Sigmoid colon (tissue), 7 donors: Measurements from ENCODE around the gene ASPG. TPM values are rescaled to one million over a fixed set of nuclear protein-coding genes. Genes with fewer than 3 reads are reported as not detected.

ENCODE experiments used
- DNase-seq: peaks from one replicate; pipeline ENCODE4 v3.0.0-alpha.2; 2019
- H3K27ac ChIP-seq, 4 donors: fragments of 200-600 bp; sonication (generic); one replicate each; pipeline ENCODE4 v1.5.1; 2016 to 2019; ENCODE audit warnings: mild to moderate bottlenecking in 1 of 4
- H3K27me3 ChIP-seq, 3 donors: fragments of 200-600 bp; sonication (generic); one replicate each; pipeline ENCODE4 v1.5.1; 2019; ENCODE audit warnings: mild to moderate bottlenecking in 1 of 3
- H3K36me3 ChIP-seq, 4 donors: fragments of 200-600 bp; sonication (generic); one replicate each; pipeline ENCODE4 v1.5.1; 2016 to 2019
- H3K4me1 ChIP-seq, 4 donors: fragments of 200-600 bp; sonication (generic); one replicate each; pipeline ENCODE4 v1.5.1; 2017 to 2019
- H3K4me3 ChIP-seq, 4 donors: fragments of 200-600 bp; sonication (generic); one replicate each; pipeline ENCODE4 v1.5.1; 2017 to 2019; ENCODE audit warnings: mild to moderate bottlenecking in 2 of 4, moderate library complexity in 1 of 4
- H3K9me3 ChIP-seq, 4 donors: fragments of 200-600 bp in 3 of 4; sonication (generic) in 3 of 4; one replicate each; pipeline versions ENCODE4 v1.5.1 to v1.6.1; 2013 to 2019
- EP300 ChIP-seq, 4 donors: sonication (generic); formaldehyde crosslinking; IDR thresholded peaks; one replicate each; pipeline ENCODE4 v1.6.1; 2017; ENCODE audit warnings: antibody characterized with exemption in 4 of 4
- POLR2A ChIP-seq, 2 donors: fragments of 450-650 bp; IDR thresholded peaks; one replicate each; pipeline ENCODE4 v1.6.1; 2016; ENCODE audit warnings: antibody characterized with exemption in 2 of 2, mild to moderate bottlenecking in 2 of 2, moderate library complexity in 2 of 2
- POLR2AphosphoS5 ChIP-seq, 4 donors: sonication (generic); formaldehyde crosslinking; IDR thresholded peaks; one replicate each; pipeline ENCODE4 v1.6.1; 2017; ENCODE audit warnings: antibody characterized with exemption in 4 of 4
- WGBS, 2 donors: extraction: QIAGEN DNeasy Blood & Tissue Kit; methylation state at CpG; one replicate each; pipeline ENCODE4 v1.1.7; 2013; 5-methylcytosine and 5-hydroxymethylcytosine counted together
- intact Hi-C: fragments of 100-400 bp; cut with DNase I; formaldehyde crosslinking; loops from one replicate; pipeline ENCODE4 v1.15.1; 2023
- polyA plus RNA-seq, 3 donors: library from polyadenylated mRNA; stranded (reverse); fragments of 200-250 nt; gene quantifications; one replicate each; pipeline ENCODE4 v1.2.3, GENCODE V29; 2013
- total RNA-seq, 4 donors: library from RNA; depleted of rRNA; stranded (reverse); fragments of >200 nt; gene quantifications; one replicate each; pipeline ENCODE4 v1.1.0, GENCODE V29; 2016
- TF ChIP-seq, protein P1 (sequence below), 4 experiments: fragments of 450-650 bp in 3 of 4; fragments of 200-600 bp in 1 of 4; IDR thresholded peaks; one replicate each; pipeline ENCODE4 v1.5.1; 2016 to 2019; ENCODE audit warnings: antibody characterized with exemption in 4 of 4, mild to moderate bottlenecking in 3 of 4, moderate library complexity in 2 of 4
- donor health status: healthy with polysubstance abuse.
- donor health status: Bipolar disorder and iron deficiency.
- donor health status: healthy.

ASPG gene
- total and polyA plus RNA-seq, 7 donors: 0.14 to 24.6 (median 3.5) TPM; not detected in 1

DNA sequence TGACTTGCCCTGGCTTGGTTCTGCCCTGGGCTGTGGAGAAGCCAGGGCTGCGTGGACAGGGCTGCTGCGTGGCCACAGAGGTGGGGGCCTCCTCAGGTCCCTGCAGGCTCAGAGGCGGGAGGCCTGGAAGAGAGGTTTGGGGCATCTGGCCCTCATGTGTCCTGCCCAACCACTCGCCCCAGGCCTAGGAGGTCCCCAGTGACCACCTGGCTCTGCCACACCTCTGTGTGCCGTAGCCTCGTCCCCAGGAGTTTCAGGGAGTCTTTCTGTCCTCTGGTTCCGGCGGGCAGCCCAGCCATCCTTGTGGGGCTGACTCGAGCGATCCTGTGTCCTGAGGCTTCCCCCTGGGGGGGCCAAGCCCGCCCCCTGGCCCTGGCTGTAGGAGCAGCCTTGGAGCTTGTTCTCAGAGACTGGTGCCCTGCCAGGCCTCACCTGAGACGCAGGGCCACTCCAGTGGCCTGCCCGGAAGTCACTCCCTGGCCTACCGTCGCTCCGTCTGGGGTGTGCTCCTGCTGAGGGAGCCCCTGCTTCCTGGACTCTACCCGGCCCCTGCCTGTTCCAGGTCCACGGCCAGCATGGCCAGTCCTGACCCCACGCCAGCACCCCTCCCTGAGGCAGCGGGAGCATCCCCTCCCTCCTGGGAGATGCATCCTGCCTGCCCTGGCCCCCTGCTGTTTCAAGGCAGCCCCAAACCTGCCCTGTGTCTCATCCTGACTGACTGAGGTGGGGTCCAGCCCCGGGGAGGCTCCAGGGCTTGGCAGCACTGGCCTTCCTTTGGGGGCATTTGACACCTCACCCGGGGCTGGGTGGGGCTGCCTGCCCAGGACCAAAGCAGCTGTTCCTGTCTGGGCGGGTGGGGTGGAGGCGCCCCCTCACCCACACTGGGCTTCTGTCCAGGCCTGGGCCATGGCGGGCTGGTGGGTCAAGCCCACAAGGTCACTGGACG, 13.9 kb downstream of the ASPG start:
- Histone ChIP-seq H3K4me3 (no peak overlapping the region), H3K36me3 (no peaks in the 10 kb centered on the region), H3K27ac (no peak overlapping the region), H3K9me3 (no peaks in the 10 kb centered on the region), H3K27me3 (peaks cover 0 to 13% (median 11%) of the 10 kb centered on the region in 3 donors), H3K4me1 (no peaks in the 10 kb centered on the region)
- no peak for DNase-seq
- TF ChIP-seq, protein P1, sequence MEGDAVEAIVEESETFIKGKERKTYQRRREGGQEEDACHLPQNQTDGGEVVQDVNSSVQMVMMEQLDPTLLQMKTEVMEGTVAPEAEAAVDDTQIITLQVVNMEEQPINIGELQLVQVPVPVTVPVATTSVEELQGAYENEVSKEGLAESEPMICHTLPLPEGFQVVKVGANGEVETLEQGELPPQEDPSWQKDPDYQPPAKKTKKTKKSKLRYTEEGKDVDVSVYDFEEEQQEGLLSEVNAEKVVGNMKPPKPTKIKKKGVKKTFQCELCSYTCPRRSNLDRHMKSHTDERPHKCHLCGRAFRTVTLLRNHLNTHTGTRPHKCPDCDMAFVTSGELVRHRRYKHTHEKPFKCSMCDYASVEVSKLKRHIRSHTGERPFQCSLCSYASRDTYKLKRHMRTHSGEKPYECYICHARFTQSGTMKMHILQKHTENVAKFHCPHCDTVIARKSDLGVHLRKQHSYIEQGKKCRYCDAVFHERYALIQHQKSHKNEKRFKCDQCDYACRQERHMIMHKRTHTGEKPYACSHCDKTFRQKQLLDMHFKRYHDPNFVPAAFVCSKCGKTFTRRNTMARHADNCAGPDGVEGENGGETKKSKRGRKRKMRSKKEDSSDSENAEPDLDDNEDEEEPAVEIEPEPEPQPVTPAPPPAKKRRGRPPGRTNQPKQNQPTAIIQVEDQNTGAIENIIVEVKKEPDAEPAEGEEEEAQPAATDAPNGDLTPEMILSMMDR (IDR thresholded peaks at IDR 0.05): no peak
- TF ChIP-seq POLR2A (IDR thresholded peaks at IDR 0.05): no peak
- no peak for TF ChIP-seq POLR2AphosphoS5 (IDR thresholded peaks at IDR 0.05)
- TF ChIP-seq EP300 (IDR thresholded peaks at IDR 0.05): no peak
- intact Hi-C loops: no loop called here
- WGBS, 2 donors: 84% methylated on average over 26 of the region's 26 CpGs

DNA sequence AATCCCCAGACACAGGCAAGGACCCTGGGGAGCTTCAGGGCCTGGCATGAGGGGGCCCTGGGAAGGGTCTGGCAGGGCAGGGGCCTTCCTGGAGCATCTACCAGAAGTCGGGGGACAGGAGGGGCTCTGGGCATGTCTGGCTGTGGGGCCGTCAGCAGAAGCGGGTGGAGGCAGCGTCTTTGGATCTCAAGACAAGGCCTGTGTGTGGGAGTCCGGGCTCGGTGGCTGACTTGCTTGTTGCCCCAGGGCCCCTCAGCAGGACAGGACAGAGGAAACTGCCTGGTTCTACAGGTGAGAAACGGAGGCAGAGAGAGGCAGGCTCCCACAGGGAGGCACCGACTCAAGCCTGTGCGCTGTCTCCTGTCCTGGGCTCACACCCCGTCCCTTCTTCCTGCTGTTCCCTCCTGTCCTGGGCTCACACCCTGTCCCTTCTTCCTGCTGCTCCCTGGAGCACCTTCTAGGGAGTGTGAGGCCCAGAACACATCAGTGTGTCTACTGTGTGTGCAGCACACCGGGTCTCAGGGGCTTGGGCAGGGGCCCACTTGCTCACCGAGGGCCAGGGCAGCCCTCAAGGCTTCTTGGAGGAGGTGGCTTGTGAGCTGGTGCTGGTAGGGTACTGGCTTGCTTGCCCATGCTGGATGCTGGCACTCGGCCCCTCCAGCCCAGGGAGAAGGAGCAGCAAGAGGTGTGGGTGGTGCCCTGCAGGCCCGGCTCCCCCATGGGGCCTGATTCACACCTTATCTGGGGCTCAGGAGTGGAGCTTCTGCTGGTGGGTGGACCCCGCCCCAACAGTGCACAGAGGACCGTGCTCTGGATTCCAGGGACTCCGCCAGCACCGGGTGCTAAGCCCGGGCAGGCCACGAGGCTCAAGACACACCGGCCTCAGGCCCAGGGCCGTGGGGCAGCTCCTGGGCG, 14.9 kb downstream of the ASPG start:
- WGBS, 2 donors: 36 to 75% methylated on average over 23 of the region's 23 CpGs
- H3K27ac ChIP-seq: no peak overlapping the region
- H3K36me3 ChIP-seq: no peaks in the 10 kb centered on the region
- H3K27me3 ChIP-seq: peaks cover 0 to 3% (median under 1%) of the 10 kb centered on the region in 3 donors
- no peaks in the 10 kb centered on the region for H3K9me3 ChIP-seq
- intact Hi-C loops: no loop called here
- no peak overlapping the region for H3K4me3 ChIP-seq
- no peak for DNase-seq
- TF ChIP-seq EP300 (IDR thresholded peaks at IDR 0.05) (no peak), POLR2A (IDR thresholded peaks at IDR 0.05) (no peak), POLR2AphosphoS5 (IDR thresholded peaks at IDR 0.05) (no peak)
- TF ChIP-seq, protein P1 (IDR thresholded peaks at IDR 0.05): no peak
- no peaks in the 10 kb centered on the region for H3K4me1 ChIP-seq

DNA sequence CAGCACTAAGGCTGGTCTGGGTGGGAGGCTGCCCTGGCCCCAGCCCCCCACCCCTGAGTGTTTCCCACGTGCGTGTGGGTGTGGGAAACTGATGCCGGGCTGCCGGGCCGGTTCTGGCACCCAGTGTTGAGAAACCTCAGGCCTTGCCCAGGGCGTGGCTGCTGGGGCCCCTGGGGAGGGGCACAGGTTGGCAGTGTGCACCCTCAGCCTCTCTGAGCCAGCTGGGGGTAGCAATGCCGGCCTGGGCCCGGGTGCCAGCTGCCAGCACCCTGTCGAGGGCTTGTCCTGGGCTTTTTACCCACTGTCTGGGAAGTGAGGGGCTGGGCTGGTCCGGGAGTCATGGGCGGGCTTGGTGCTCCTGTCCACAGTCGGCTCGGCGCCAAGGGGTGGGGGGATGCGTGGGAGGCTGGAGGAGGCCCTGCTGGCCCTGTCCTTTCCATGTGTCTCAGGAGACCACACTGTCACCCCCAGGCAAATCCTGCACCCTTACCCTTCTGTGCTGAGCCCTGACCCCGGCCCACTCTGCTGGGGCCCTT, 15.7 kb downstream of the ASPG start:
- Histone ChIP-seq H3K36me3 (no peaks in the 10 kb centered on the region), H3K9me3 (no peaks in the 10 kb centered on the region), H3K27me3 (no peaks in the 10 kb centered on the region), H3K4me3 (no peak overlapping the region), H3K27ac (no peak overlapping the region), H3K4me1 (no peaks in the 10 kb centered on the region)
- DNase-seq: no peak
- intact Hi-C loops: no loop called here
- 24 to 62% methylated on average over 16 of the region's 16 CpGs for WGBS, 2 donors
- TF ChIP-seq EP300 (IDR thresholded peaks at IDR 0.05) (no peak), POLR2AphosphoS5 (IDR thresholded peaks at IDR 0.05) (no peak)
- TF ChIP-seq, protein P1 (IDR thresholded peaks at IDR 0.05): no peak

DNA sequence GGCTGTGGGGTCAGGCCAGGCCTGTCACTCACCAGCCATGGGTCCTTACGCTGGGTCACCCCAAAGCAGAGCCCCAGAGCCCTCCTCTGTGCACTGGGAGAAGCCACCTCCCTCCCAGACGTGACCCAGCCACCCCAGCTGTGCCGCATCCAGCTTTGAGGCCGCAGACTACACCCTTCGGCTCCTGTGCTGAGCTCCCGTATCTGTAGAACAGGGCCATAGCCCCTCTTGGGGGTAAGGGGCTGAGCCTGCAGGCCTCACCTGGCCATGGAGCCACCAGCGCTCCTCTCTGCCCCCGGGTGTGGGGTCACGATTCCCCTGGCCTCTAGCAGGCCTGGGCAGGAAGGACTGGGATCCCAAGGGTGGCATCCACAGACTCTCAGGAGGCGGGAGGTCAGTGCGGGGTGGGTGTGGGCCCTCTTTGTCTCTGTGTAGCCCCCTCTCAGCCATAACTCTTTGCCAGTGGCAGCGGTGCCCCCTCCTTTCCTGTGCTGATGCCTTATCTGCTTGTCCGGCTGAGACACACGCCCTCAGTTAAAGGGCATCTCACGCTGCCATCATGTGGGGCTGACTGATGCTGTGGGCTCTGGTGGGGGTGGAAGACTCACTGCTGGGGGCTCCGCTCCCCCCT, 16.3 kb downstream of the ASPG start:
- Histone ChIP-seq H3K36me3 (no peaks in the 10 kb centered on the region), H3K9me3 (no peaks in the 10 kb centered on the region), H3K4me1 (no peaks in the 10 kb centered on the region), H3K27me3 (no peaks in the 10 kb centered on the region), H3K27ac (no peak overlapping the region), H3K4me3 (no peak overlapping the region)
- 74 to 86% methylated on average over 16 of the region's 16 CpGs for WGBS, 2 donors
- TF ChIP-seq POLR2AphosphoS5 (IDR thresholded peaks at IDR 0.05) (no peak), EP300 (IDR thresholded peaks at IDR 0.05) (no peak)
- TF ChIP-seq, protein P1 (IDR thresholded peaks at IDR 0.05): no peak
- no peak for DNase-seq
- intact Hi-C loops: no loop called here
